Suprapubic skin (tissue), 3 donors: ENCODE measurements around the gene CRY2.
"Not testable (repeated sequence)": the region's sequence is repeated elsewhere in the genome, so short reads cannot be mapped to it uniquely, and the experiment has no call there.

Experiments
- EP300 ChIP-seq: sonication (generic); formaldehyde crosslinking; IDR thresholded peaks from one replicate; pipeline ENCODE4 v1.6.1; 2017; ENCODE audit warnings: antibody characterized with exemption
- POLR2A ChIP-seq, 2 donors: fragments of 450-650 bp; IDR thresholded peaks; one replicate each; pipeline ENCODE4 v1.6.1; 2017; ENCODE audit warnings: antibody characterized with exemption in 2 of 2, mild to moderate bottlenecking in 2 of 2, moderate library complexity in 2 of 2
- TF ChIP-seq, protein P1 (sequence below), 2 donors: fragments of 200-600 bp in 1 of 2; fragments of 450-650 bp in 1 of 2; sonication (generic) in 1 of 2; IDR thresholded peaks; one replicate each; pipeline ENCODE4 v1.5.1; 2016 to 2019; ENCODE audit warnings: antibody characterized with exemption in 2 of 2, mild to moderate bottlenecking in 1 of 2, moderate library complexity in 1 of 2

DNA sequence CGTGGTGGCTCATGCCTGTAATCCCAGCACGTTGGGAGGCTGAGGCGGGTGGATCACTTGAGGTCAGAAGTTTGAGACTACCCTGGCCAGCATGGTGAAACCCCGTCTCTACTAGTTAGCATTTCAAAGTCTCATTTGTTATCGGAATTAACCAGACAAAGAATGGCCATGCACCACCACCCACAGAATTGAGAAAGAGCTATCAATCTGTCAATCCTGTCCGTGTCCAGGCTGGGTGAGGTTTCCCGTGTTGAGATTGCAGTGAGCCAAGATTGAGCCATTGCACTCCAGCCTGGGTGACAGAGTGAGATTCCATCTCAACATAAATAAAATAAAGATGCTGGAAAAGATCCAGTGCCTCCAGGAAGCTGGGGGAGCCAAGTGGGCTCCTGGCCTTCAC is 20.8 kb upstream of the CRY2 start:
- TF ChIP-seq, protein P1, sequence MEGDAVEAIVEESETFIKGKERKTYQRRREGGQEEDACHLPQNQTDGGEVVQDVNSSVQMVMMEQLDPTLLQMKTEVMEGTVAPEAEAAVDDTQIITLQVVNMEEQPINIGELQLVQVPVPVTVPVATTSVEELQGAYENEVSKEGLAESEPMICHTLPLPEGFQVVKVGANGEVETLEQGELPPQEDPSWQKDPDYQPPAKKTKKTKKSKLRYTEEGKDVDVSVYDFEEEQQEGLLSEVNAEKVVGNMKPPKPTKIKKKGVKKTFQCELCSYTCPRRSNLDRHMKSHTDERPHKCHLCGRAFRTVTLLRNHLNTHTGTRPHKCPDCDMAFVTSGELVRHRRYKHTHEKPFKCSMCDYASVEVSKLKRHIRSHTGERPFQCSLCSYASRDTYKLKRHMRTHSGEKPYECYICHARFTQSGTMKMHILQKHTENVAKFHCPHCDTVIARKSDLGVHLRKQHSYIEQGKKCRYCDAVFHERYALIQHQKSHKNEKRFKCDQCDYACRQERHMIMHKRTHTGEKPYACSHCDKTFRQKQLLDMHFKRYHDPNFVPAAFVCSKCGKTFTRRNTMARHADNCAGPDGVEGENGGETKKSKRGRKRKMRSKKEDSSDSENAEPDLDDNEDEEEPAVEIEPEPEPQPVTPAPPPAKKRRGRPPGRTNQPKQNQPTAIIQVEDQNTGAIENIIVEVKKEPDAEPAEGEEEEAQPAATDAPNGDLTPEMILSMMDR (IDR thresholded peaks at IDR 0.05), result not testable (repeated sequence)
- TF ChIP-seq POLR2A (IDR thresholded peaks at IDR 0.05); EP300: not testable (repeated sequence)
